SK-N-SH treated with all-trans-retinoic acid at 6 μM for 48 hours (cell line): ENCODE results near the gene DPAGT1.

Experiments
- ATAC-seq: fragments of 200-7000 bp; cut with Tn5 transposase; 3 replicates; pipeline ENCODE4 v1.9.1; 2020; ENCODE audit warnings: mild to moderate bottlenecking, moderate library complexity
- ARNTL ChIP-seq: fragments of 450-650 bp; formaldehyde crosslinking; IDR thresholded peaks from 2 replicates; pipeline ENCODE4 v1.5.0; 2020; ENCODE audit warnings: low read depth, mild to moderate bottlenecking, moderate library complexity, borderline replicate concordance
- BACH2 ChIP-seq: fragments of 250-450 bp; sonication (Bioruptor Pico); IDR thresholded peaks from 2 replicates; pipeline ENCODE4 v1.9.0; 2021; ENCODE audit warnings: mild to moderate bottlenecking, borderline replicate concordance
- CSDC2 ChIP-seq: fragments of 250-450 bp; sonication (Bioruptor Pico); IDR thresholded peaks from 2 replicates; pipeline ENCODE4 v1.5.0; 2020; ENCODE audit warnings: mild to moderate bottlenecking, moderate library complexity
- ESRRG ChIP-seq: fragments of 250-450 bp; sonication (Bioruptor Pico); IDR thresholded peaks from 2 replicates; pipeline ENCODE4 v1.6.1; 2021; ENCODE audit warnings: mild to moderate bottlenecking
- GLIS3 ChIP-seq: fragments of 250-450 bp; sonication (Bioruptor Pico); IDR thresholded peaks from 2 replicates; pipeline ENCODE4 v1.5.0; 2020; ENCODE audit warnings: mild to moderate bottlenecking, moderate library complexity
- ISL1 ChIP-seq: fragments of 250-450 bp; sonication (Bioruptor Pico); IDR thresholded peaks from 2 replicates; pipeline ENCODE4 v2.1.2; 2022; ENCODE audit warnings: mild to moderate bottlenecking, moderate library complexity
- OSR1 ChIP-seq: fragments of 250-450 bp; sonication (Bioruptor Pico); IDR thresholded peaks from 2 replicates; pipeline ENCODE4 v1.8.0; 2022; ENCODE audit warnings: moderate library complexity, mild to moderate bottlenecking, inconsistent platforms
- PPARA ChIP-seq: fragments of 250-450 bp; sonication (Bioruptor Pico); IDR thresholded peaks from 2 replicates; pipeline ENCODE4 v1.5.0; 2020; ENCODE audit warnings: mild to moderate bottlenecking, borderline replicate concordance
- RARB ChIP-seq: fragments of 250-450 bp; sonication (Bioruptor Pico); IDR thresholded peaks from 2 replicates; pipeline ENCODE4 v1.8.0; 2021; ENCODE audit warnings: mild to moderate bottlenecking, moderate library complexity
- TCF4 ChIP-seq: fragments of 250-450 bp; sonication (Bioruptor Pico); IDR thresholded peaks from 2 replicates; pipeline ENCODE4 v1.8.0; 2021; ENCODE audit warnings: mild to moderate bottlenecking, moderate library complexity, borderline replicate concordance
- ZFP3 ChIP-seq: fragments of 250-450 bp; sonication (Bioruptor Pico); IDR thresholded peaks from 2 replicates; pipeline ENCODE4 v1.5.0; 2020; ENCODE audit warnings: mild to moderate bottlenecking, moderate library complexity
- ZNF565 ChIP-seq: fragments of 450-650 bp; formaldehyde crosslinking; conservative IDR thresholded peaks from 2 replicates; pipeline ENCODE4 v1.5.0; 2020; ENCODE audit warnings: low read depth, mild to moderate bottlenecking, moderate library complexity
- ZNF70 ChIP-seq: fragments of 450-650 bp; formaldehyde crosslinking; IDR thresholded peaks from 2 replicates; pipeline ENCODE4 v1.5.0; 2020; ENCODE audit warnings: mild to moderate bottlenecking, moderate library complexity
- ZNF8 ChIP-seq: fragments of 450-650 bp; formaldehyde crosslinking; IDR thresholded peaks from 2 replicates; pipeline ENCODE4 v1.5.0; 2020; ENCODE audit warnings: mild to moderate bottlenecking, moderate library complexity
- TF ChIP-seq, protein P1 (sequence below): fragments of 250-450 bp; sonication (Bioruptor Pico); IDR thresholded peaks from 2 replicates; pipeline ENCODE4 v1.8.0; 2021; ENCODE audit warnings: low read depth, mild to moderate bottlenecking, moderate library complexity, borderline replicate concordance
- TF ChIP-seq, protein P2 (sequence below): fragments of 250-450 bp; sonication (Bioruptor Pico); IDR thresholded peaks from 2 replicates; pipeline ENCODE4 v1.8.0; 2020; ENCODE audit warnings: mild to moderate bottlenecking, moderate library complexity, borderline replicate concordance
- TF ChIP-seq, protein P3 (sequence below): fragments of 250-450 bp; sonication (Bioruptor Pico); IDR thresholded peaks from 2 replicates; pipeline ENCODE4 v1.5.1; 2020; ENCODE audit warnings: low read depth, mild to moderate bottlenecking, moderate library complexity
- TF ChIP-seq, protein P4 (sequence below): fragments of 250-450 bp; sonication (Bioruptor Pico); IDR thresholded peaks from 2 replicates; pipeline ENCODE4 v1.5.1; 2021; ENCODE audit warnings: mild to moderate bottlenecking, moderate library complexity
- TF ChIP-seq, protein P5 (sequence below): fragments of 250-450 bp; sonication (Bioruptor Pico); IDR thresholded peaks from 2 replicates; pipeline ENCODE4 v1.5.0; 2020; ENCODE audit warnings: mild to moderate bottlenecking, moderate library complexity

The DPAGT1 gene

DNA sequence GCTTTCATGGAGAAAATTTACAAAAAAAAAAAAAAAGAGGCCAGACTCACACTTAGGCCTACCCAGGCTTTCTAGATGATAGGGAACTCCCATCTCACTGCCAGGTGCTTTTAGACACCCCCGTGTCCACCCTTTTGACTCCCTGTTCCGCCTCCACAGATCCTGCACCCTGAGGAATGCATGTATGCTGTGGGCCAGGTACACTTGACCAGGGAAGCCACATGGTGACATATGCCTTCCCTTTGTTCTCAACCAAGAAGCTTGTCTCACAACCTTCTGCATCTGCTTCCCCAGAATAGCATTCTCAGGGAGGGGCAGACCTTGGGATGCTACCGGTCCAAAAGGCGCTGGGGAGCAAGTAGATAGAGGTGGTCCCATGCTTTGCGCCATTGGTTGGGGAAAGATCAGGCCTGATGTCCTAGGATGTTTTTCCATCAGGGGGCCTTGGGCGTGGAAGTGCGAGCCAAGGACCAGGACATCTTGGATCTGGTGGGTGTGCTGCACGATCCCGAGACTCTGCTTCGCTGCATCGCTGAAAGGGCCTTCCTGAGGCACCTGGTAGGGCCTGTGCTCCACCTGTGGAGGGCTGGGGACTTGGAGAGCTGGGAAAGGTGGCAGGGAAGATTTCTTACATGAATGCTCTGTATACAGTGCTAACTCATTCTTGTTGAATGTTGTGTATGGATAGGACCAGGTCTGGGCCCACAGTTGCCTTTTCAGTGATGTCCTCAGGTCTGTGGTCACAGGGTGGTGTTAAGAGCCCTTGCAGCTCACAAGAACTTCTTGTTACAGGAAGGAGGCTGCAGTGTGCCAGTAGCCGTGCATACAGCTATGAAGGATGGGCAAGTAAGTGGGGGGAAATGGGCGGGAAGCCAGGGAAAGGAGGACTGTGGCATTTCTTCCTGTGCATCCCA, 9.4 kb downstream of the DPAGT1 start:
- TF ChIP-seq PPARA (CRISPR knock-in tag) = no peak
- TF ChIP-seq ZFP3 (CRISPR knock-in tag) = no peak
- no peak for TF ChIP-seq TCF4 (CRISPR knock-in tag)
- TF ChIP-seq, protein P1, sequence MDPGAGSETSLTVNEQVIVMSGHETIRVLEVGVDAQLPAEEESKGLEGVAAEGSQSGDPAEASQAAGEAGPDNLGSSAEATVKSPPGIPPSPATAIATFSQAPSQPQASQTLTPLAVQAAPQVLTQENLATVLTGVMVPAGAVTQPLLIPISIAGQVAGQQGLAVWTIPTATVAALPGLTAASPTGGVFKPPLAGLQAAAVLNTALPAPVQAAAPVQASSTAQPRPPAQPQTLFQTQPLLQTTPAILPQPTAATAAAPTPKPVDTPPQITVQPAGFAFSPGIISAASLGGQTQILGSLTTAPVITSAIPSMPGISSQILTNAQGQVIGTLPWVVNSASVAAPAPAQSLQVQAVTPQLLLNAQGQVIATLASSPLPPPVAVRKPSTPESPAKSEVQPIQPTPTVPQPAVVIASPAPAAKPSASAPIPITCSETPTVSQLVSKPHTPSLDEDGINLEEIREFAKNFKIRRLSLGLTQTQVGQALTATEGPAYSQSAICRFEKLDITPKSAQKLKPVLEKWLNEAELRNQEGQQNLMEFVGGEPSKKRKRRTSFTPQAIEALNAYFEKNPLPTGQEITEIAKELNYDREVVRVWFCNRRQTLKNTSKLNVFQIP (CRISPR knock-in tag) = no peak
- TF ChIP-seq BACH2 (CRISPR knock-in tag) = no peak
- TF ChIP-seq, protein P2, sequence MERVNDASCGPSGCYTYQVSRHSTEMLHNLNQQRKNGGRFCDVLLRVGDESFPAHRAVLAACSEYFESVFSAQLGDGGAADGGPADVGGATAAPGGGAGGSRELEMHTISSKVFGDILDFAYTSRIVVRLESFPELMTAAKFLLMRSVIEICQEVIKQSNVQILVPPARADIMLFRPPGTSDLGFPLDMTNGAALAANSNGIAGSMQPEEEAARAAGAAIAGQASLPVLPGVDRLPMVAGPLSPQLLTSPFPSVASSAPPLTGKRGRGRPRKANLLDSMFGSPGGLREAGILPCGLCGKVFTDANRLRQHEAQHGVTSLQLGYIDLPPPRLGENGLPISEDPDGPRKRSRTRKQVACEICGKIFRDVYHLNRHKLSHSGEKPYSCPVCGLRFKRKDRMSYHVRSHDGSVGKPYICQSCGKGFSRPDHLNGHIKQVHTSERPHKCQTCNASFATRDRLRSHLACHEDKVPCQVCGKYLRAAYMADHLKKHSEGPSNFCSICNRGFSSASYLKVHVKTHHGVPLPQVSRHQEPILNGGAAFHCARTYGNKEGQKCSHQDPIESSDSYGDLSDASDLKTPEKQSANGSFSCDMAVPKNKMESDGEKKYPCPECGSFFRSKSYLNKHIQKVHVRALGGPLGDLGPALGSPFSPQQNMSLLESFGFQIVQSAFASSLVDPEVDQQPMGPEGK (CRISPR knock-in tag) = no peak
- TF ChIP-seq, all 23 proteins: peak for 0
- ATAC-seq = no peak

DNA sequence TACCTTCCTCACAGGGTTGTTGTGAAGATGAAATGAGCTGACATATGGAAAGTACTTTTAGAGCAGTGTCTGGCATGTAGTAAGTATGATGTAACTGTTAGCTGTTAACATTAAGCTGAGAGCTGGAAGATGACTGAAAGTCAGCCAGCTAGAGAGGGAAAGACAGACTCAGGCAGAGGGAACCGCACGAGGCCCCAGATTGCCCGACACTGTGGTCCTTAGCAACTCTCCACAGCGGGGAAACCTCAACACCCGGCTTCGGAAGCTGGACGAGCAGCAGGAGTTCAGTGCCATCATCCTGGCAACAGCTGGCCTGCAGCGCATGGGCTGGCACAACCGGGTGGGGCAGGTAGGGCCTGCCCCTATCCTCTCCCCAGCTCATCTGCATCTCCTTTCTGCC, 10.5 kb downstream of the DPAGT1 start:
- no peak for ATAC-seq
- TF ChIP-seq ZFP3 (CRISPR knock-in tag) (no peak), ISL1 (CRISPR knock-in tag) (no peak), CSDC2 (CRISPR knock-in tag) (no peak), ZNF70 (no peak)

DNA sequence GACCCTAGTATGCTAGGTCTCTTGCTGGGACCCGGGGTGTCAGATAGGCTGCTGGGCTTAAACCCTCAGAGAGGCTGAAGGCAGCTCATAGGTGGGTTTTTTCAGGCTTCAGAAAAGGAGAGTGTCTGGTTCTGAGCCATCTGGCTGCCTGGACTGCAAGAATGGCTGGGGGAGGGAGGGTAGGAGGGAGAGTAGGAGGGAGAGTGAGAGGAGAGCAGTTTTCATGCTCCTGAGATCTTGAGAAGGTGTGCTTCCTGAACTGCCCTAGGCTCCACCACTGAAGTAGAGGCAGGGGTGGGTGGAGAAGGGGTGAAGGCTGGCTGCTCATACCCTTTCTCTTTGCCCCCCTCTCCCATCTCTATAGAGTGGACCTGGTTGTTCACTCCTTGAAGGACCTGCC, 12.3 kb downstream of the DPAGT1 start:
- ATAC-seq = no peak
- TF ChIP-seq ESRRG (CRISPR knock-in tag) (no peak), RARB (CRISPR knock-in tag) (no peak), ZFP3 (CRISPR knock-in tag) (no peak), ZNF565 (no peak), OSR1 (CRISPR knock-in tag) (no peak), BACH2 (CRISPR knock-in tag) (no peak), ISL1 (CRISPR knock-in tag) (no peak), ARNTL (CRISPR knock-in tag) (no peak), PPARA (CRISPR knock-in tag) (no peak), ZNF70 (no peak), ZNF8 (no peak), GLIS3 (CRISPR knock-in tag) (no peak), TCF4 (CRISPR knock-in tag) (no peak)
- TF ChIP-seq, protein P3, sequence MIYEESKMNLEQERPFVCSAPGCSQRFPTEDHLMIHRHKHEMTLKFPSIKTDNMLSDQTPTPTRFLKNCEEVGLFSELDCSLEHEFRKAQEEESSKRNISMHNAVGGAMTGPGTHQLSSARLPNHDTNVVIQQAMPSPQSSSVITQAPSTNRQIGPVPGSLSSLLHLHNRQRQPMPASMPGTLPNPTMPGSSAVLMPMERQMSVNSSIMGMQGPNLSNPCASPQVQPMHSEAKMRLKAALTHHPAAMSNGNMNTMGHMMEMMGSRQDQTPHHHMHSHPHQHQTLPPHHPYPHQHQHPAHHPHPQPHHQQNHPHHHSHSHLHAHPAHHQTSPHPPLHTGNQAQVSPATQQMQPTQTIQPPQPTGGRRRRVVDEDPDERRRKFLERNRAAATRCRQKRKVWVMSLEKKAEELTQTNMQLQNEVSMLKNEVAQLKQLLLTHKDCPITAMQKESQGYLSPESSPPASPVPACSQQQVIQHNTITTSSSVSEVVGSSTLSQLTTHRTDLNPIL = no peak
- TF ChIP-seq, protein P4, sequence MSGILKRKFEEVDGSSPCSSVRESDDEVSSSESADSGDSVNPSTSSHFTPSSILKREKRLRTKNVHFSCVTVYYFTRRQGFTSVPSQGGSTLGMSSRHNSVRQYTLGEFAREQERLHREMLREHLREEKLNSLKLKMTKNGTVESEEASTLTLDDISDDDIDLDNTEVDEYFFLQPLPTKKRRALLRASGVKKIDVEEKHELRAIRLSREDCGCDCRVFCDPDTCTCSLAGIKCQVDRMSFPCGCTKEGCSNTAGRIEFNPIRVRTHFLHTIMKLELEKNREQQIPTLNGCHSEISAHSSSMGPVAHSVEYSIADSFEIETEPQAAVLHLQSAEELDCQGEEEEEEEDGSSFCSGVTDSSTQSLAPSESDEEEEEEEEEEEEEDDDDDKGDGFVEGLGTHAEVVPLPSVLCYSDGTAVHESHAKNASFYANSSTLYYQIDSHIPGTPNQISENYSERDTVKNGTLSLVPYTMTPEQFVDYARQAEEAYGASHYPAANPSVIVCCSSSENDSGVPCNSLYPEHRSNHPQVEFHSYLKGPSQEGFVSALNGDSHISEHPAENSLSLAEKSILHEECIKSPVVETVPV (CRISPR knock-in tag) = no peak
- TF ChIP-seq, protein P5, sequence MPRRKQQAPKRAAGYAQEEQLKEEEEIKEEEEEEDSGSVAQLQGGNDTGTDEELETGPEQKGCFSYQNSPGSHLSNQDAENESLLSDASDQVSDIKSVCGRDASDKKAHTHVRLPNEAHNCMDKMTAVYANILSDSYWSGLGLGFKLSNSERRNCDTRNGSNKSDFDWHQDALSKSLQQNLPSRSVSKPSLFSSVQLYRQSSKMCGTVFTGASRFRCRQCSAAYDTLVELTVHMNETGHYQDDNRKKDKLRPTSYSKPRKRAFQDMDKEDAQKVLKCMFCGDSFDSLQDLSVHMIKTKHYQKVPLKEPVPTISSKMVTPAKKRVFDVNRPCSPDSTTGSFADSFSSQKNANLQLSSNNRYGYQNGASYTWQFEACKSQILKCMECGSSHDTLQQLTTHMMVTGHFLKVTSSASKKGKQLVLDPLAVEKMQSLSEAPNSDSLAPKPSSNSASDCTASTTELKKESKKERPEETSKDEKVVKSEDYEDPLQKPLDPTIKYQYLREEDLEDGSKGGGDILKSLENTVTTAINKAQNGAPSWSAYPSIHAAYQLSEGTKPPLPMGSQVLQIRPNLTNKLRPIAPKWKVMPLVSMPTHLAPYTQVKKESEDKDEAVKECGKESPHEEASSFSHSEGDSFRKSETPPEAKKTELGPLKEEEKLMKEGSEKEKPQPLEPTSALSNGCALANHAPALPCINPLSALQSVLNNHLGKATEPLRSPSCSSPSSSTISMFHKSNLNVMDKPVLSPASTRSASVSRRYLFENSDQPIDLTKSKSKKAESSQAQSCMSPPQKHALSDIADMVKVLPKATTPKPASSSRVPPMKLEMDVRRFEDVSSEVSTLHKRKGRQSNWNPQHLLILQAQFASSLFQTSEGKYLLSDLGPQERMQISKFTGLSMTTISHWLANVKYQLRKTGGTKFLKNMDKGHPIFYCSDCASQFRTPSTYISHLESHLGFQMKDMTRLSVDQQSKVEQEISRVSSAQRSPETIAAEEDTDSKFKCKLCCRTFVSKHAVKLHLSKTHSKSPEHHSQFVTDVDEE (CRISPR knock-in tag) = no peak
- TF ChIP-seq, protein P1 (CRISPR knock-in tag) = no peak
- TF ChIP-seq, protein P2 (CRISPR knock-in tag) = no peak
- TF ChIP-seq, all 23 proteins: peak for 0
